GM12874 (cell line): Measurements from ENCODE around the gene AIMP1.

Experiments
- TF ChIP-seq, protein P1 (sequence below): IDR thresholded peaks from 2 replicates; pipeline ENCODE4 v1.5.1; 2011; ENCODE audit warnings: low read depth, mild to moderate bottlenecking, control low read depth, low read length, moderate library complexity; ENCODE audit not compliant: insufficient read depth

Gene AIMP1

DNA sequence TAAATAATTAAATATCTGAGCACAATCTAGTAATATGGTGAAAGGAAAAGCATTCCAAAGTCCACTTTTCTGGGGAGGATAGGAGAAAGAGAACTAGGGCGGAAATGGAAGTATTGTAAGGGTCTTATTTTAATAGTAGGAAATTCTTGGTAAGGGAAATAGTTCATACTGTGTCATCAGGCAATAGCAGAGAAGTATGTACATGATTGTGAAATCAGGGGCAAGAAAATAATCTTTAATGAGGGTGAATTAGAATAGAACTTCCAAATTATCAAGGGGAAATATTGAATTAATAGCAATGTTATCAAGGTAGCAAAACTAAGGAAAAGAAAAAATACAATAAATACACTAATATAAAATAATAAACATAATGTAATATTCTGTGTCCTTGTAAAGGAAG is 37.4 kb downstream of the AIMP1 start:
- TF ChIP-seq, protein P1, sequence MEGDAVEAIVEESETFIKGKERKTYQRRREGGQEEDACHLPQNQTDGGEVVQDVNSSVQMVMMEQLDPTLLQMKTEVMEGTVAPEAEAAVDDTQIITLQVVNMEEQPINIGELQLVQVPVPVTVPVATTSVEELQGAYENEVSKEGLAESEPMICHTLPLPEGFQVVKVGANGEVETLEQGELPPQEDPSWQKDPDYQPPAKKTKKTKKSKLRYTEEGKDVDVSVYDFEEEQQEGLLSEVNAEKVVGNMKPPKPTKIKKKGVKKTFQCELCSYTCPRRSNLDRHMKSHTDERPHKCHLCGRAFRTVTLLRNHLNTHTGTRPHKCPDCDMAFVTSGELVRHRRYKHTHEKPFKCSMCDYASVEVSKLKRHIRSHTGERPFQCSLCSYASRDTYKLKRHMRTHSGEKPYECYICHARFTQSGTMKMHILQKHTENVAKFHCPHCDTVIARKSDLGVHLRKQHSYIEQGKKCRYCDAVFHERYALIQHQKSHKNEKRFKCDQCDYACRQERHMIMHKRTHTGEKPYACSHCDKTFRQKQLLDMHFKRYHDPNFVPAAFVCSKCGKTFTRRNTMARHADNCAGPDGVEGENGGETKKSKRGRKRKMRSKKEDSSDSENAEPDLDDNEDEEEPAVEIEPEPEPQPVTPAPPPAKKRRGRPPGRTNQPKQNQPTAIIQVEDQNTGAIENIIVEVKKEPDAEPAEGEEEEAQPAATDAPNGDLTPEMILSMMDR = no peak

DNA sequence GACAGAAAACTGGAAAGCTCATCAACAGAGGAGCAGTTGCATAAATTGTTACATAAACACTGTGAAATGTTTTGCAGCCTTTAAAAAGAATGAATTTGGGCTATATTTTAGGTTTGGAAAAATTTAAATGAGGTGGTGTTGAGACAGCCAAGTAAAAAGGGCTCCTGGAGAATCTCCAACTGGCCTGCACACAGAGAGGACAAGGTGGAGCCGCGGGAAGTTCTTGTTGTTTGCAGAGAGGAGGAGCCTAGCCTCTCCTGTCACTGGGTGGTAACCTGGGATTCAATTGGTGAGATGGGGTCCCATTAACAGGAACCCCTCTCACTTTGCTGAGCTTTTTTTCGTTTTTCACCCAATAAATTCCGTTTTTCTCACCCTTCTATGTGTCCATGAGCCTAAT is 38.8 kb downstream of the AIMP1 start:
- TF ChIP-seq, protein P1 = no peak

DNA sequence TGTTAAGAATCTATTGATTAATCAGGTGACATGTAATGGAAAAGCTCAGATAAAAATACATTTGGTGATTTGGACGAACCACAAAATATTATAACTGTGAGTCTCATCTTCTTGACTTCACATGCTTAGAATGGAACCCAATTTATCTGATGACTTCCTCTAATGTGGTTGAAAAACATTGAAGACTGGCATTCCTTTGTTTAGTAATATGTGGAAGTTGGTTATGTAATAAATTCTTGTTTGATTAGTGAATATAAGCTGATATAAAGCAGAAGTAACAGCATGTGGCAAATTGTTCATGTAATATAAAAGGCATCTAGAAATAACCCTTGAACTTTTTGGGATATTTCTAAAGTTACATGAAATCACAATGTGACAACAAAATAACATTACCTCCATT is 42.5 kb downstream of the AIMP1 start:
- TF ChIP-seq, protein P1 = no peak

DNA sequence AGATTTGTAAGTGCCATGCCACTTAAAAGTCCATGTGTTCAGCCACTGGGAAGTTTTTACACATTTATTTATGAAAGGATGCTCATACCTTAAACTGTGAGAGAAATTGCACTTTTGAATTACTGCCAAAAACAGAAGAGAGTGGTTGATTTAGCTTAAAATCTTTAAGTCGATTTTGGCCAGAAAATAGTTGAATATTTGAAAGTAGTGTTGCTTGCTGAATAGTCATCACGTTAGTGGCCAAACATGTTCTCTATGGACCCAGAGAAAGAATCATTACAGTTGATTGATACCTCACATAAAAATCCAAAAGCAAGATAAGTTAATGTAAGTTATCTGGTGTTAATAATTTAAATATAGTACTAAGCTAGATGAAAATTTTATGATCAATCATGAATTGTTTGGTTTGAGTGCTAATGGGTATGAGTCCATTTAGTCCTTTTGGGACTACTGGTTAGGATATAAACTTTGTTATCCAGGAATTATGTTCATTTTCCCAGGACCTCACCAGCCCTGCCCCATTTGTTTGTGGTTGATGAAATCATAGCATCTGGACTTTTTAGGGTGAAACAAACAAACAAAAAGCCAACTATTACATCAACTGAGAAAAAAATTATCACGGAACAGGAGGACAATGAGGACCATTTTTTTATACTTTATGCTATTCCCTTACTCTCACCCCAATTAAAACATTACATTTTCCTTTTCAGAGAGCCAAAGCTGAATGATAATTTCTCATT is 45.9 kb downstream of the AIMP1 start:
- TF ChIP-seq, protein P1 = no peak

DNA sequence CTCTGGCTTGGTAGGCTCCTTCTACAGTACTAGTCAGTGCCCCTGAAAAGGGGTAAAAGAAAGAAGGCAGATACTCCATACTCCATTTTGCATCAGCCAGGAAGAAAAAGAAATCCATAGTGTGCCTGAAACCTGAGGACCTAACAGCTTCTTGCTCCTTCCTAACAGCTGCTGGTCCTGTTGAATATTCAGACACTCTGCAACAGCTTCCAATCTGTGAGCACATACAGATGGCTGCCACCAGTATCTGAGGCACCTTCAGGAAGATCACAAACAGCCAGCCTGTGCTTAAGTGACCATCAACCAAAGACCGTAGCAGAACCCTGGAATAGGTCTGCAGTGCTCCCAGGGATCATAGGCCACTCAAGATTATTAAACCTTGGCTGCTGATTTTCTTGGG is 47.9 kb downstream of the AIMP1 start:
- TF ChIP-seq, protein P1 = no peak

DNA sequence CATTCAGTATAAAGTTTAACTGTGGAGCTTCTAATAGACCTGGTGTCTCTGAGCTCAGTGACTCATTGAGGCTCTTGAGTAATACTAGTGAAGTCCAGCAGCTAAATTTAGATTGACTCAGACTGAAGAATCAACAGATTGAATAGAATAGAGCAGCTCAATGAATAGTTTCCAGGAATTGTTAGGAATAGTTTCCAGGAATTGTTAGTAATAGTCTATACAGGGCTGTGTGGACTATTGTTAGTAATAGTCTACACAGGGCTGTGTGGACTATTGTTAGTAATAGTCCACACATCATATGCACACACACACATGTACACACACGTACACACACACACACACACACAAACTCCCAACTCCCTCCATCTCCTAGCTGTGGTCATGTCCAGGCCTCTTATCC is 49.3 kb downstream of the AIMP1 start:
- TF ChIP-seq, protein P1 = no peak

DNA sequence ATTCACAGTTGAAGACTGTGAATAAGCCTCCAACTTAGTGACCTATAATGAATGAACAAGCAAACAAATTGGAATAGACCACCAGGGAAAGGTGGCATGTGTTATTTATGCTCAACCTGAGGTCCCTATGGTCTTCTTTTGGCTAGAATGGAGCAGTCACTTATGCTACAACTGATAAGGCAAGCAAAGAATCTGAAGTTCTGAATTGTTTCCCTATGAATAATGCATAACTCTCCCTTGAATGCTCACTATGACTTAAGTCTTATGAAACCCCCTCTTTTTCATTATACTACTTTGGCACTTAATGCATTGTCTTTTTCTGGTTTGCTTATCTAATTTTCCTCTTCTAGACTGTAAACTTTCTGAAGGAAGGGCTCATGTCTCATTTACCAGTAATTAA is 49.7 kb downstream of the AIMP1 start:
- TF ChIP-seq, protein P1 = no peak
